Testis (tissue), 3 donors: Measurements from ENCODE around the gene RAB34. TPM values are rescaled to one million over a fixed set of nuclear protein-coding genes. Genes with fewer than 3 reads are reported as not detected.

Experiments
- DNase-seq: peaks from one replicate; pipeline ENCODE4 v3.0.0-alpha.2; 2019
- H3K27ac ChIP-seq, 2 donors: fragments of 200-600 bp; sonication (generic); one replicate each; pipeline ENCODE4 v1.5.1; 2019
- H3K27me3 ChIP-seq: fragments of 200-600 bp; sonication (generic); one replicate; pipeline ENCODE4 v1.5.1; 2019
- H3K36me3 ChIP-seq: fragments of 200-600 bp; sonication (generic); one replicate; pipeline ENCODE4 v1.5.1; 2017; ENCODE audit warnings: low read depth; ENCODE audit errors: missing control alignments
- H3K4me1 ChIP-seq: fragments of 200-600 bp; sonication (generic); one replicate; pipeline ENCODE4 v1.5.1; 2019
- H3K4me3 ChIP-seq, 2 donors: fragments of 200-600 bp; sonication (generic); one replicate each; pipeline ENCODE4 v1.5.1; 2017 to 2019
- H3K9me3 ChIP-seq: fragments of 200-600 bp; sonication (generic); one replicate; pipeline ENCODE4 v1.5.1; 2017
- POLR2A ChIP-seq: fragments of 450-650 bp; IDR thresholded peaks from one replicate; pipeline ENCODE4 v1.6.1; 2017; ENCODE audit warnings: antibody characterized with exemption, mild to moderate bottlenecking, moderate library complexity
- WGBS, 2 donors: methylation state at CpG; one replicate each; pipeline ENCODE4 v1.1.5; 2018; 5-methylcytosine and 5-hydroxymethylcytosine counted together
- intact Hi-C: fragments of 100-400 bp; cut with DNase I; formaldehyde crosslinking; loops from one replicate; pipeline ENCODE4 v1.15.1; 2023; ENCODE audit warnings: low total_unique reads
- polyA plus RNA-seq: library from polyadenylated mRNA; stranded (reverse); fragments of 350-450 nt; fragmentation: Illumina TruSeq; extraction: RNeasy Lipid Tissue Mini Kit (QIAGEN cat#74804); gene quantifications from one replicate; pipeline ENCODE4 v1.2.3, GENCODE V29; 2014; ENCODE audit warnings: low read depth, low replicate concordance; ENCODE audit not compliant: insufficient read depth
- total RNA-seq, 2 donors: library from RNA; depleted of rRNA; stranded (reverse); fragments of >200 nt; gene quantifications; one replicate each; pipeline ENCODE4 v1.2.3, GENCODE V29; 2016
- TF ChIP-seq, protein P1 (sequence below), 3 experiments: fragments of 450-650 bp in 2 of 3; fragments of 200-600 bp in 1 of 3; sonication (generic) in 1 of 3; IDR thresholded peaks; one replicate each; pipeline ENCODE4 v1.5.1; 2016 to 2019; ENCODE audit warnings: antibody characterized with exemption in 3 of 3, mild to moderate bottlenecking in 2 of 3, moderate library complexity in 1 of 3

The RAB34 gene
- total and polyA plus RNA-seq, 3 donors from 2014 or later: 30.4 to 47.3 (median 42.1) TPM

DNA sequence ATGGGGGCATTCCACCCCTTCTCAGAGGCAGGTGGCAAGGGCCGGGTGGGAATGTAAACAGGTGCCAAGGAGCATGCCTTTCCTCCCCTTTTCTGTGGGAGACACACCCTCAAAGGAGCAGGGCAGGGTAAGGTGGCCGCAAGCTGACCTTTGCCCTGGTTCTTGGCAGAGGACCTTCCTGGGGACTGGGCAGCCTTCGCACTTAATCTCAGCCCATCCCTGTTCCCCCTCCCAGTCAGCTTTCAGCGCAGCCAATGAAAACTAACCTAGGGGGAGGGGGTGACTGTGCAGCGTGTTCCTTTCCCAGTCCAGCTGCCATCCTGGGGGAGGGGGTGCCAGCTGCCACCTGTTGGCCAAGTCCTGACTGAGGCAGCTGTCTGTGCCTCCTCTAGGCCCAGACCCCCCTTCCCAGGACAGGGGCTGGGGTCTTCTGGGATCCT, 29.0 kb upstream of the RAB34 start:
- Histone ChIP-seq H3K27ac (peak overlapping the region in 1 of 2 donors; percentile 65), H3K4me3 (no peak overlapping the region), H3K9me3 (no peaks in the 10 kb centered on the region), H3K36me3 (no peaks in the 10 kb centered on the region), H3K4me1 (peaks cover 36% of the 10 kb centered on the region), H3K27me3 (no peaks in the 10 kb centered on the region)
- WGBS, 2 donors: 40 to 60% methylated on average over 4 to 5 of the region's 5 CpGs
- DNase-seq: no peak
- TF ChIP-seq, protein P1, sequence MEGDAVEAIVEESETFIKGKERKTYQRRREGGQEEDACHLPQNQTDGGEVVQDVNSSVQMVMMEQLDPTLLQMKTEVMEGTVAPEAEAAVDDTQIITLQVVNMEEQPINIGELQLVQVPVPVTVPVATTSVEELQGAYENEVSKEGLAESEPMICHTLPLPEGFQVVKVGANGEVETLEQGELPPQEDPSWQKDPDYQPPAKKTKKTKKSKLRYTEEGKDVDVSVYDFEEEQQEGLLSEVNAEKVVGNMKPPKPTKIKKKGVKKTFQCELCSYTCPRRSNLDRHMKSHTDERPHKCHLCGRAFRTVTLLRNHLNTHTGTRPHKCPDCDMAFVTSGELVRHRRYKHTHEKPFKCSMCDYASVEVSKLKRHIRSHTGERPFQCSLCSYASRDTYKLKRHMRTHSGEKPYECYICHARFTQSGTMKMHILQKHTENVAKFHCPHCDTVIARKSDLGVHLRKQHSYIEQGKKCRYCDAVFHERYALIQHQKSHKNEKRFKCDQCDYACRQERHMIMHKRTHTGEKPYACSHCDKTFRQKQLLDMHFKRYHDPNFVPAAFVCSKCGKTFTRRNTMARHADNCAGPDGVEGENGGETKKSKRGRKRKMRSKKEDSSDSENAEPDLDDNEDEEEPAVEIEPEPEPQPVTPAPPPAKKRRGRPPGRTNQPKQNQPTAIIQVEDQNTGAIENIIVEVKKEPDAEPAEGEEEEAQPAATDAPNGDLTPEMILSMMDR (IDR thresholded peaks at IDR 0.05): no peak
- no peak for TF ChIP-seq POLR2A
- intact Hi-C loops: no loop called here

DNA sequence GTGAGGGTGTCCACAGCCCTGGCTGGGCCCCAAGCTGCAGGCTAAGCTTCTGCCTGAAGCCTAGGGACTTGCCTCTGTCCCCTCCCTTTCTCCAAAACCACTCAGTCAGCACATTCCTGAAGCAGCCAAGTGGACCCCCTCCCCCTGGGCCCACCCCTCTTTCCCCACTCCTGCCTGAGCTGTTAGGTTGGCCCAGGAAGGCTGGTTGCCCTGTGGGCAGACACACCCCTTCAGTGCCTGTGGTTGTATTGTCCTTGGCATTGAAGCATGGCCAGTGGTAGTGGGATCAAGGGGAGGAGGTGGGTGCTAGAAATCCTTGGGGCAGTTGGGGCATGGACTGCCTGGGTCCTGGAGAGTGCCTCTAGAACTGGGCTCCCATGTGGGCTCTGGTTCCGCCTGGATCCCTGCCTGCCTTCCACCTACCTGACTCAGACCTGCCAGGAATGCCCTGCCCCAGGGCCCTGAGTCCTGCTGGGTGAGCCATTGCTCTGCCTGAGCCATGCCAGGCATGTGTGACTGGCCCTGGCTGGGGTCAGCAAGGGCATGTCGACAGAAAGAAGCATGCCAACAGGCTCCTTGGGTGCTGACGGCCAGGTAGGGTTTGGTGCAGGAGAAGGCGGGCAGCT, 28.2 kb upstream of the RAB34 start:
- Histone ChIP-seq H3K4me3 (peak overlapping the region in 1 of 2 donors; percentile 79), H3K36me3 (no peaks in the 10 kb centered on the region), H3K27ac (peak overlapping the region; percentile 89 to 97), H3K9me3 (no peaks in the 10 kb centered on the region), H3K27me3 (no peaks in the 10 kb centered on the region), H3K4me1 (peaks cover 36% of the 10 kb centered on the region)
- DNase-seq: no peak
- intact Hi-C loops: no loop called here
- TF ChIP-seq POLR2A: no peak
- TF ChIP-seq, protein P1 (IDR thresholded peaks at IDR 0.05): no peak
- WGBS, 2 donors: 72 to 79% methylated on average over 3 to 4 of the region's 4 CpGs

DNA sequence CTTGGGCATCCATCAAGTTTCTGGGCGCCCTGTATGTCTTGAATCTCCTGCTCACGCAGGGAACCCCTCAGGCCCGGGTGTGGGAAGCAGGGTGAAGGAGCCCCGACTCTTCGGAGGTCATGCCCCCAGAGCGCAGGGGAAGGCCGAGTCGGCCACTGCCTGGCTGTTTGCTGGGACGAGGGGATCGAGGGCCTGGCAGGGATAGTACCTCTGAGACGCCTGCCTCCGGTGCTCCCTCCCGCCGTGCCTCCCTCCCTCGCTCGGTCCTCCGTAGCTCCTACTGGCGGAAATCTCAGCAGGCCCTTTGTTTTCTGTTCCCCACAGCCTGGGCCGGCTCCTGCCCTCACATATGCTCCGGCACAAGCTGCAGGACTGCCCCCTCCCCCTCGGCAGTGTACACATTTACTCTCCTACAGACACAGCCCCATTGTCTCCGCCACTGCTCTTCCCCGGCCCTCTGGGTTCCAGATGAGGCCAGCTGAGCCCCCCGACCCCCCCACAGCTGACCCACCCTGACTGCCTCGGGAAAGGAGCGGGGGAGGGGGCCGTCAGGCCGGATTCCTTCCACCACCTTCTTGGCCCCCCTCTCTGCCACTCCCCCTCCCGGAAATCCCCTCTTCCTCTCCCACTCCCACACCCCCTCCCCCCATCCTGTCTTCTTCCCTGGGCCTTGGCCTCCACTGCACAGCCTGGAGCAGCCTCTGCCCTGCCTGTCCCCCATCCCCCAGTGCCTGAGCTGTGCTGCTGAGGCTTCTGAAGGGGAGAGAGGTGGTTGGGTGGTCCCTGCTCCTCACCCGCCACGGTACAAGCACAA, 27.5 kb upstream of the RAB34 start:
- DNase-seq: peak; percentile 74
- no peaks in the 10 kb centered on the region for H3K36me3 ChIP-seq
- WGBS, 2 donors: 2 to 3% methylated on average over 21 to 31 of the region's 31 CpGs
- H3K4me3 ChIP-seq: peak overlapping the region; percentile 76 to 79
- peak overlapping the region; percentile 89 to 97 for H3K27ac ChIP-seq
- H3K4me1 ChIP-seq: peaks cover 28% of the 10 kb centered on the region
- intact Hi-C loops: no loop called here
- no peaks in the 10 kb centered on the region for H3K9me3 ChIP-seq
- TF ChIP-seq, protein P1 (IDR thresholded peaks at IDR 0.05): no peak
- TF ChIP-seq POLR2A: no peak
- H3K27me3 ChIP-seq: no peaks in the 10 kb centered on the region

DNA sequence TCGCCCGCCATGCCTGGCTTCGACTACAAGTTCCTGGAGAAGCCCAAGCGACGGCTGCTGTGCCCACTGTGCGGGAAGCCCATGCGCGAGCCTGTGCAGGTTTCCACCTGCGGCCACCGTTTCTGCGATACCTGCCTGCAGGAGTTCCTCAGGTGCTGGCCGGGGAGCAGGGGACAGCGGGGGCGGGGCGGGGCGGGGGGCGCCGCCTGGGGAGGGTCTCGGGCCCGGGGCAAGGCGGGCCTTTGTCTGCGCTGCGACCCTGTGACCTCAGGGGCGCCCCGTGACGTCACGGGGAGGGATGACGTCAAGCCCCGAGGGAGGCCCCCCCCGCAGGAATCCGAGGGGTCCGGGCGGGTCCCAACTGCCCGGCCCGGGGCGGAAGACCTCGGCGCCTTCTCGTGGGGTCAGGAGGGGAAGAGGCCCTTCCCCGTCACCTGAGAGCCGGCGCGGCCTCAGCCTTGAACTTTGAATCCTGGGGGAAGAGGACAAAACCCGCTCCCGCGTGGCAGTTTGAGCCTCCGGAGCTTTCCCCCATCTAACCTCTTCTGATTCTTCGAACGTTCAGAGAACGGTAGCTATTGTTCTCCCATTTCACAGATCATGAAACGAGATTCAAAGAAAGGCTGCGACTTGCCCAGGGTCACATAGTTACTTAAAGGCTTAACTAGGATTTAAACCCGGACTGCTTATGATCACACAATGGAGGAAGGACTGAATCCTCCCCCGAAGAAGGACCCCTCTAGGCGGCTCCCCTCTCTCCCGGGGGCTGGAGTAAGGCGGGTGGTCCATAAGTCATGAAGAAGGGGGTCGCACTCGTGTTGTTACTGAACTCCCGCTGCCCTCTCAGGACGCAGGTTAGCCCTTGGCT, 26.7 kb upstream of the RAB34 start:
- no peaks in the 10 kb centered on the region for H3K27me3 ChIP-seq
- peak; percentile 72 for DNase-seq
- WGBS, 2 donors: 1 to 3% methylated on average over 14 to 35 of the region's 61 CpGs
- H3K27ac ChIP-seq: peak overlapping the region; percentile 89 to 97
- no peaks in the 10 kb centered on the region for H3K36me3 ChIP-seq
- peak overlapping the region; percentile 76 to 79 for H3K4me3 ChIP-seq
- intact Hi-C loops: no loop called here
- TF ChIP-seq, protein P1 (IDR thresholded peaks at IDR 0.05): no peak
- TF ChIP-seq POLR2A: no peak
- no peaks in the 10 kb centered on the region for H3K9me3 ChIP-seq
- peaks cover 28% of the 10 kb centered on the region for H3K4me1 ChIP-seq
